ENCODE results near the gene FGFR4.

GRCh38 chr5:177064500-177065277, 22.0 kb upstream of the FGFR4 start:
- TF ChIP-seq, protein P1, sequence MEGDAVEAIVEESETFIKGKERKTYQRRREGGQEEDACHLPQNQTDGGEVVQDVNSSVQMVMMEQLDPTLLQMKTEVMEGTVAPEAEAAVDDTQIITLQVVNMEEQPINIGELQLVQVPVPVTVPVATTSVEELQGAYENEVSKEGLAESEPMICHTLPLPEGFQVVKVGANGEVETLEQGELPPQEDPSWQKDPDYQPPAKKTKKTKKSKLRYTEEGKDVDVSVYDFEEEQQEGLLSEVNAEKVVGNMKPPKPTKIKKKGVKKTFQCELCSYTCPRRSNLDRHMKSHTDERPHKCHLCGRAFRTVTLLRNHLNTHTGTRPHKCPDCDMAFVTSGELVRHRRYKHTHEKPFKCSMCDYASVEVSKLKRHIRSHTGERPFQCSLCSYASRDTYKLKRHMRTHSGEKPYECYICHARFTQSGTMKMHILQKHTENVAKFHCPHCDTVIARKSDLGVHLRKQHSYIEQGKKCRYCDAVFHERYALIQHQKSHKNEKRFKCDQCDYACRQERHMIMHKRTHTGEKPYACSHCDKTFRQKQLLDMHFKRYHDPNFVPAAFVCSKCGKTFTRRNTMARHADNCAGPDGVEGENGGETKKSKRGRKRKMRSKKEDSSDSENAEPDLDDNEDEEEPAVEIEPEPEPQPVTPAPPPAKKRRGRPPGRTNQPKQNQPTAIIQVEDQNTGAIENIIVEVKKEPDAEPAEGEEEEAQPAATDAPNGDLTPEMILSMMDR (optimal IDR thresholded peaks at IDR 0.05 in 1 of 3, IDR thresholded peaks at IDR 0.05 in 1 of 3, conservative IDR thresholded peaks at IDR 0.05 in 1 of 3; ENCODE audit: extremely low read depth in 1 of 3, insufficient read depth in 2 of 3, low read length in 3 of 3) = no peak
- no peak for TF ChIP-seq EZH2 (IDR thresholded peaks at IDR 0.05; ENCODE audit: low read length)
